Activated CD4-positive, alpha-beta T cell treated with anti-CD3 and anti-CD28 coated beads, Interleukin-2, amount 50 U/mL, for 1 hour (primary cell): ENCODE results near the gene DROSHA.
"Not testable (repeated sequence)": the region's sequence is repeated elsewhere in the genome, so short reads cannot be mapped to it uniquely, and the experiment has no call there.

Experiments used
- DNase-seq: peaks from one replicate; pipeline ENCODE4 v3.0.0-alpha.2; 2020

DROSHA gene

GRCh38 chr5:31366941-31367340, 165.0 kb downstream of the DROSHA start:
- no peak for DNase-seq

GRCh38 chr5:31365776-31366175, 166.1 kb downstream of the DROSHA start:
- no peak for DNase-seq

- no peak for DNase-seq
Observed at GRCh38 chr5:31364881-31365636, 166.8 kb downstream of the DROSHA start.

GRCh38 chr5:31362931-31363568, 168.8 kb downstream of the DROSHA start:
- no peak for DNase-seq

- no peak for DNase-seq
Observed at GRCh38 chr5:31362529-31362900, 169.4 kb downstream of the DROSHA start.

GRCh38 chr5:31361704-31362528, 170.0 kb downstream of the DROSHA start:
- DNase-seq: not testable (repeated sequence)

GRCh38 chr5:31361234-31361633, 170.7 kb downstream of the DROSHA start:
- DNase-seq: no peak

- DNase-seq: no peak
Observed at GRCh38 chr5:31359839-31360238, 172.1 kb downstream of the DROSHA start.

GRCh38 chr5:31357038-31357437, 174.9 kb downstream of the DROSHA start:
- no peak for DNase-seq

GRCh38 chr5:31355337-31355736, 176.6 kb downstream of the DROSHA start:
- DNase-seq: no peak
